ENCODE measurements around the gene KIAA1958. TPM values are rescaled to one million over a fixed set of nuclear protein-coding genes. Genes with fewer than 3 reads are reported as not detected.

Gene KIAA1958
- total RNA-seq, 1 experiment from 2014 or later: 18.5 TPM

DNA sequence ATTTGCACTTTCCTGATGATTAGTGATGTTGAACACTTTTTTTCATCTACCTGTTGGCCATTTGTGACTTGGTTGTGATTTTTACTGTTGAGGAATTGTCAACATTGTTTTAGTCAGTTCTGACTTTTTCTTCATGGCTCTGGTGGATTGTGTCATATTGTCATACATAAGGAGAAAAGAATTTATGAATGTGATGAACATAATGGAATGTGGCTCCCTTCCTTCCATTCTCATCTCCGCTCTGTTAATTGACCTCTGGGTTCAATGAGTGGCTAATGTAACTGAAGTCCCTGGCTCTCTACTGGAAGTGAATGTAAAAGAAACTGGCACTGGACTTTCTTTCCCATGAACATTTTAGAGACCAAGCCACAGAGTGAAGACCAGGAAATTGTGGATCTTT is 49.2 kb downstream of the KIAA1958 start:
- no peak overlapping the region for H3K4me2 ChIP-seq (ENCODE audit: low read length)
- no peaks in the 10 kb centered on the region for H3K4me1 ChIP-seq (ENCODE audit: control insufficient read depth in 1 of 2, insufficient read depth in 2 of 2, low read length in 2 of 2)
- no peak overlapping the region for H3K9ac ChIP-seq (ENCODE audit: low read length)
- POLR2A ChIA-PET: no interaction called here
- no peak overlapping the region for H2AFZ ChIP-seq (ENCODE audit: low read depth, low read length, poor library complexity, severe bottlenecking)
- H3K27me3 ChIP-seq (ENCODE audit: insufficient read depth, low read length): no peaks in the 10 kb centered on the region
- peaks cover 4% of the 10 kb centered on the region; the same call in 1 of the 2 replicates for H3K79me2 ChIP-seq (ENCODE audit: insufficient read depth, low read length)
- no peaks in the 10 kb centered on the region for H3K36me3 ChIP-seq (ENCODE audit: control insufficient read depth in 1 of 2, insufficient read depth in 2 of 2, low read length in 2 of 2)
- H3K4me3 ChIP-seq (replicated peaks in 1 of 2; ENCODE audit: low read depth in 1 of 2, low read length in 2 of 2): no peak overlapping the region
- intact Hi-C loops (cut with micrococcal nuclease): no loop called here
- H3K9me3 ChIP-seq (ENCODE audit: control insufficient read depth in 1 of 2, insufficient read depth in 1 of 2, low read depth in 1 of 2, low read length in 2 of 2): no peaks in the 10 kb centered on the region
- ATAC-seq (no peak), DNase-seq (ENCODE audit: low read depth, low spot score) (no peak)
- no peak overlapping the region for H3K27ac ChIP-seq (ENCODE audit: low read depth, low read length)
- H4K20me1 ChIP-seq (ENCODE audit: insufficient read depth): no peaks in the 10 kb centered on the region
- RAD21 ChIA-PET (ENCODE audit: low non-redundant PET in 1 of 2, low total read pairs in 2 of 2, uncharacterized antibody in 2 of 2, unreplicated experiment in 2 of 2): no interaction called here
- BruUV-seq (replicated peaks): no TSS peak
- H3K9me2 ChIP-seq (ENCODE audit: insufficient read depth): no peaks in the 10 kb centered on the region
- TF ChIP-seq EZH2phosphoT487 (IDR thresholded peaks at IDR 0.05; ENCODE audit: borderline replicate concordance) (no peak), RAD21 (IDR thresholded peaks at IDR 0.05; ENCODE audit: low read depth) (no peak), POLR2A (IDR thresholded peaks at IDR 0.05; ENCODE audit: borderline replicate concordance, extremely low read depth, insufficient read depth, insufficient read length) (no peak), ATF3 (IDR thresholded peaks at IDR 0.05) (no peak), SIN3A (IDR thresholded peaks at IDR 0.05; ENCODE audit: low read depth) (no peak), CEBPB (IDR thresholded peaks at IDR 0.05; ENCODE audit: low read depth) (no peak), POLR2AphosphoS5 (IDR thresholded peaks at IDR 0.05; ENCODE audit: low read depth, low read length) (no peak), EGR1 (IDR thresholded peaks at IDR 0.05; ENCODE audit: low read depth) (no peak), SP1 (IDR thresholded peaks at IDR 0.05; ENCODE audit: low read depth) (no peak), SRF (IDR thresholded peaks at IDR 0.05; ENCODE audit: low read depth) (no peak), ZBTB33 (IDR thresholded peaks at IDR 0.05; ENCODE audit: extremely low read depth, insufficient replicate concordance, low read length) (no peak), YY1 (IDR thresholded peaks at IDR 0.05; ENCODE audit: extremely low read depth, insufficient replicate concordance, low read depth, low read length) (no peak), ZNF274 (IDR thresholded peaks at IDR 0.05; ENCODE audit: low read depth, low read length) (no peak), EZH2 (IDR thresholded peaks at IDR 0.05) (no peak), ELF1 (IDR thresholded peaks at IDR 0.05; ENCODE audit: borderline replicate concordance, low read depth) (no peak), JUND (IDR thresholded peaks at IDR 0.05) (no peak), CBX3 (IDR thresholded peaks at IDR 0.05; ENCODE audit: low read depth) (no peak), TCF7L2 (IDR thresholded peaks at IDR 0.05; ENCODE audit: borderline replicate concordance, extremely low read depth, insufficient read depth, insufficient read length) (no peak)
- TF ChIP-seq, protein P1, sequence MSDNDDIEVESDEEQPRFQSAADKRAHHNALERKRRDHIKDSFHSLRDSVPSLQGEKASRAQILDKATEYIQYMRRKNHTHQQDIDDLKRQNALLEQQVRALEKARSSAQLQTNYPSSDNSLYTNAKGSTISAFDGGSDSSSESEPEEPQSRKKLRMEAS (IDR thresholded peaks at IDR 0.05): no peak
- TF ChIP-seq, protein P2, sequence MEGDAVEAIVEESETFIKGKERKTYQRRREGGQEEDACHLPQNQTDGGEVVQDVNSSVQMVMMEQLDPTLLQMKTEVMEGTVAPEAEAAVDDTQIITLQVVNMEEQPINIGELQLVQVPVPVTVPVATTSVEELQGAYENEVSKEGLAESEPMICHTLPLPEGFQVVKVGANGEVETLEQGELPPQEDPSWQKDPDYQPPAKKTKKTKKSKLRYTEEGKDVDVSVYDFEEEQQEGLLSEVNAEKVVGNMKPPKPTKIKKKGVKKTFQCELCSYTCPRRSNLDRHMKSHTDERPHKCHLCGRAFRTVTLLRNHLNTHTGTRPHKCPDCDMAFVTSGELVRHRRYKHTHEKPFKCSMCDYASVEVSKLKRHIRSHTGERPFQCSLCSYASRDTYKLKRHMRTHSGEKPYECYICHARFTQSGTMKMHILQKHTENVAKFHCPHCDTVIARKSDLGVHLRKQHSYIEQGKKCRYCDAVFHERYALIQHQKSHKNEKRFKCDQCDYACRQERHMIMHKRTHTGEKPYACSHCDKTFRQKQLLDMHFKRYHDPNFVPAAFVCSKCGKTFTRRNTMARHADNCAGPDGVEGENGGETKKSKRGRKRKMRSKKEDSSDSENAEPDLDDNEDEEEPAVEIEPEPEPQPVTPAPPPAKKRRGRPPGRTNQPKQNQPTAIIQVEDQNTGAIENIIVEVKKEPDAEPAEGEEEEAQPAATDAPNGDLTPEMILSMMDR (IDR thresholded peaks at IDR 0.05 in 2 of 3, conservative IDR thresholded peaks at IDR 0.05 in 1 of 3; ENCODE audit: borderline replicate concordance in 1 of 3, insufficient read depth in 1 of 3, low read depth in 2 of 3, low read length in 2 of 3): no peak
- CTCF ChIA-PET: no interaction called here

All from HCT116 (cell line).